NCI-H2029 treated with DMSO at 0.1 percent for 48 hours (cell line): Measurements from ENCODE around the gene AK2.
"Not testable (repeated sequence)": the region's sequence is repeated elsewhere in the genome, so short reads cannot be mapped to it uniquely, and the experiment has no call there.

Experiments
- DNase-seq: peaks from one replicate; lab custom pipeline; 2025; lab: John Stamatoyannopoulos, UW

Gene AK2

DNA sequence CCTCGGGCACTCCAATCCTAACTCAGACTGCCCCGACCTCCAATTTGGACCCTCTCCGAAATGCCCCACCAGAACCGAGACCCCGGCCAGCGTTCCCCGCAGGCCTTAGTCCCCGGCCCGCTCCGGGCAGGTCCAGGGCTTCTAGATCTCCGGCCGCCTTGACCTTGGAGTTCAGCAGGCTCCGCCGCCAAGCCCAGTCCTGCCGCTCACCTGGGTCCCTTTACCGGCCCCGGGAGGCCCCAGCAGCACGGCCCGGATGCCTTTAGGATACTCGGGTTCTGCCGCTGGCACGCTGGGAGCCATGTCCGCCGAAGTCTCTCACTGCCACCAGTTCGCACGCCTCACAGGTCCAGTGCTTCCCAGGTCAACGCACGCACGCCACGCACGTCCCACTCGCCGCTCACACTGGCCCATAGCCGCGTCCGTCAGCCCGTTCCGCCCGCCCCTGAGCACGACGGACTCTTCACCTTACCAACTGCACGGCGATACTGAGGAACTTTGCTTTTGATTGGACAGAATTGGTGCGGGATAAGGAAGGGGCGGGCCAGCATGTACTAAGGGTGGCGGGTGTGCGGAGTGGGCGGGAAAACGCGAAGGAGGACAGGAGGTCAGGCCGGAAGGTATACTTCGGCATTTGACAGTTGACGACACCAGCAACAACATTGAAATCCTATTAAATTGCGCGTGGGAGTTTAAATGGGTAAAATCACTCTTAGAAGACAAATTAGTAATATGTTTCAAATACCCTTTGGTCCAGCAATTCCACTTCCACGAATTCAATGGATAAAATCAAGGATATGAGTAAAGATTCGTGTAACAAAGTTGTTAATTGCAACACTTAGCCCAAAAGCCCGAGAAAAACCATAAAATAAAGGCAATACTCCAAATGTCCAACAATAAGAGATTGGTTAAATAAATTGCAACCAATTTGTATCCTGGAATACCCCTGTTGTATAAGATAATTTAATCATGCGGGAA, at the start of gene AK2:
Gene AK2, minus strand, starts transcription at position 358 of the 978 bp plus-strand sequence. Its CDS starts 55 bp downstream, at position 303.
- peak; percentile 97 for DNase-seq

DNA sequence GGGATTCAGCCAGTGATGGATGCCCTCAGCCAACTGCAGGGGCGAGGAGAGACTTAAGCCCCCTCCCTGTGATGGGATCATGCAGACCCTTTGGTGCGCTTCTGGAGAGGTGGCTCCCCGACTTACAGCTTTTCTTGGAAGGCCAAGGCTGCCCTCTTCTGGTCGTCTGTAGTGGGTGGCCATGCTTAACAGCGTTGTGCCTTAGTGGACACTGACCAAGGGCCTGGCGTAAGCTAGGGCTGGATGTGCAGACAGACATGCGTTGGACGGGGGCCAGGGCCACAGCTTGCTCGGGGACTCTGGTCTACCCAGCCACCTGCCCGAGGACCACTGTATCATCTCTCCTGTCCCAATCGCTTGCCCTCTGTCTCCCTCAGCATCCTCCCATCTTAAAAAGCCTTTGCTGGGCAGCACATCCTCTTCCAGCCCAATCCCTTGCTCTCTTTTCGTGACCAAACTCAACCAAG, 49.7 kb upstream of the AK2 start:
- DNase-seq, result no peak

DNA sequence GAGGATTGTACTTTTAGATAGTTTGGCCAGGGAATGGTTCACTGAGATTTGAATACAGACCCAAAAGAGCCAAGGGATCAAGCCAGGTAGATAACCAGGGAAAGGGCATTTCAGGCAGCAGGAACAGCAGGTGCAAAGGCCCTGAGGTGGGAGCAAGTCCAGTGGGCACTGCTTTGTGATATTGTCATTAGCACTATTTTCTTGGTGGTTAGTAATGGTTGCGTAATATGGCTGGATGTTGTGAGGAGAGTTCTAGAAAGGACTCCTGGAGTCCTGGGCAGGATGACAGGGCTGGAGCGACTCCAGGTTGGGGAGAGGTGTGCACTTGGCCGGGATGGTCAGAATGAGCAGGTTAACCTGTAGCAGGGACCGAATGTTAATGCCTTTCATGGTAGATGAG, 48.6 kb upstream of the AK2 start:
- no peak for DNase-seq

DNA sequence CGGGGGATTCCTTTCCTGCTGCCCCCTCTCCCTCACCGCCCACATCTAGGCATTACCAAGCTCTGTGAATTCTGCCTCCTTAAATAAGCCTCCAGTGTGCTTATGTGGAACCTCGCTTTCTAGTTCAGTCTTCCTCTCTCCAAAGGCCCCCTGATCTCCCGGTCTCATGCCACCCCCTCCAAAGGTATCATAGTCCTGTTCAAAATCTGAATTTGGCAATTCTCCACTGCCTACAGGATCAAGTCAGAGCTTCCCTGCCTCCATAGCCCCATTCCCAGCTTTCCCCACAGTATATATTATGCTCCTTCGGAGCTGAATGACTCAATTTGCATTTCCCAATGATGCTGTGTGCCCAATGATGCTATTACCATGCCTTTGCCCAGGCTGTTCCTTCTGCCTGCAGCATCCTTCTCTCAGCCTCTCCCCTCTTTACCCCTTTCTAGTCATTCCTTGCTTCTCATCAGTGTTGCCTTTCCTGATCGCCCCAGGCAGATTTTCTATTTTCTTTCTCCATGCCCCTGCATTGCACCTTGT, 46.0 kb upstream of the AK2 start:
- no peak for DNase-seq

DNA sequence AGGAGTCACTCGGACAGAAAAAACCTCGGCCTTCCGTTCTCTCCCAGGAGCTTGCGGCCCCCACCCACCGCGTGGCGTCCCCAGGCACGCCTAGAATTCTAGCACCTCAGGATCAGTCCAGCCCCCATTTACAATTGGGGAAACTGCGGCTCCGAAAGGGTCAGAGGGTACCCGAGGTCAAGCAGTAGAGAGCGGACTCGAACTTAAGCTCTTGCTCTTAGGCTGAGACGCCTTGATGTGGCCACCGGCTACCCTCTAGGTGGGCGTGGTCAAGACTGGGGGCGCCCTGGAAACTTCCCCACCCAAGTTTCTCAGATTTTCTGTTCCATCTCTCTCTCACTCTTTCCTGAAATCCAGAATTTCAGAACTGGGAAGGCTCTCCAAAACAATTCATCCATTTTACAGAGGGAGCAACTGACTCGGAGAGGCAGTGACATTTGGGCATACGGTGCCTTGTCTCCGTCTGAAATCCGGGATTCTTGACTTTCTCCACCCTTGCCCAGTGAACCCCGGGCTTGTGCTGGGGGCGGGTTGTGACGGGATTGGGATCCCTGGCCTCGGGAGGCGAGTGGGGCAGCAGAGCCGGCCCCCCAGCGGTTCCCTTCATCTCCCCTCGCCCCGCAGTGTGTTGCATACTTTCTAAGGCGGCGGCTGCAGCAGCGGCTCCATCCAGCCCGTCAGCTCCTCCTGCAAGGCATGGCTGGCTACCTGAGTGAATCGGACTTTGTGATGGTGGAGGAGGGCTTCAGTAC, 45.0 kb upstream of the AK2 start:
- no peak for DNase-seq

DNA sequence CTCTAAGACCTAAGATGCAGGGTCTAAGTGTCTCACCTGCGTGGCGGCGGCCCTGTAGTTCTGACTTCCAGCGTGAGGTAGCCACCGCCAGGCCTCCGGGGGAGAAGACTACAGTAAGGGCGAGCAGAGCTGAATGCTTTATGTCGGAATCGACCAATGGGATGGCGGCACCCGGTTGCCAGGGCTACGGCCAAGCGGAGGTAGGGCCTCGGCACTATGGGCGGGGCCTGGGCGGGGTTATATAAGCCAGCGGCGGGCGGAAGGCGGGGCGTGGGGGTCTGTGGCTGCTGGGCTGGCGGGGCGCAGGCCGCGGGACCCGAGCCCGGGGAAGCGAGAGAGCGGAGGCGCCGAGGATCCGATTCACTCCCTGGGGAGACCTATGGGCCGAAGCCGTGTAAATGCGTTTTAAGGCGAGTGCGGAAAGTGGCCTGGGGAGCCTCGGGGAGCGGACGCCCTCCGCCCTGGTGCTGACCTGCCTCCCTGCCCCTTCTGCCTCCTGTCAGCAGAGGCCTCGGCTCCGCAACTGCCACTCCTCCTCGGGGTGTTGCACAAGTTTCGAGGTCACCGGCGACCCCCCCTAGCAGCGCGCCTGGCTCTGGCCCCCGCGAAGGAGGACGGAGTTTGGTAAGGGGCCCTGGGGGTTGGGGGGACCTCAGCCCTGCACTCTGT, 44.3 kb upstream of the AK2 start, which contains the start of gene AZIN2:
Gene AZIN2, plus strand, starts transcription at position 269 of the 669 bp plus-strand sequence. CDS start 1,097 bp downstream, outside the sequence.
- DNase-seq, result peak; percentile 56

DNA sequence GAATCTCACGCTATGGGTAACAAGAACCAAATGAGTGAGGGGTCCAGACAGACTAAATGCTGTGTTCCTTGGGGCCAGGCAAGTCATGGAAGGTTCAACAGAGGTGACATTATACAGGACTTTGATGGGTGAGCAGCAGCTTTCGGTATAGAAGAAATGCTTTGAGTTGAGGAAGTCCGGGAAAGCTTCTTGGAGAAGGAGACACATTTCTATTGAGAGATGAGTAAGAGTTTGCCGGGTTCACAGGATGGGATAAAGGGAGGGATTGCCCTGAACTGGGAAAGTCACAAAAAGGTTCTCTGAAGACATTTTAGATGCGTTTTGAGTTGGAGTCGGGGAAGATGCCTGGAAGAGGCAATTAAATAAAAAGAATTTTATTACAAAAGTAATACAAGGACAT, 43.7 kb upstream of the AK2 start:
- no peak for DNase-seq

DNA sequence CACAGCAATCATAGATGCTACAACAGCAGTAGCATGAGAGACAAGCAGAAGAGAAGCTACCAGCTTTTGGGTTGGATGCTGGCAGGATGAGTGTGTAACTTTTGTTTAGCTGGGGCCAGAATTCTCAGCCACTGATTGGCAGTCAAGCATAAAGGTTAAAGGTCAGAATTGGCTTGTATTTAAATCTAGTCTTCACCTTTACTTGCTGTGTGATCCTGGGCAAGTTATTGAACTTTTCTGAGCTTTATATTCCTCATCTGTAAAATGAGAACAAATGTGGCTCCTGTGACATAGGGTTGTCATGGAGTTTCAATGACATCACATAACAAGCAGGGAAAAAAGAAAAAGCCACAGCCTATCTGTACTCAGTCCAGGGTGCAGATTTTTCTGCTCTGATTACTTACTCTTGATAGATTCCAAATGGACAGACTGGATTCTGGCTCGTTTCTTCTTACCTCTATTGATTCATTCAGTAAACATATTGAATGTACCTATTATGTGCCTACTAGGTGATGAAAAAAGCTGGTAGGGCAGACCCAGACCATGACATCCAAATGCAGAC, 41.4 kb upstream of the AK2 start:
- DNase-seq, result no peak

DNA sequence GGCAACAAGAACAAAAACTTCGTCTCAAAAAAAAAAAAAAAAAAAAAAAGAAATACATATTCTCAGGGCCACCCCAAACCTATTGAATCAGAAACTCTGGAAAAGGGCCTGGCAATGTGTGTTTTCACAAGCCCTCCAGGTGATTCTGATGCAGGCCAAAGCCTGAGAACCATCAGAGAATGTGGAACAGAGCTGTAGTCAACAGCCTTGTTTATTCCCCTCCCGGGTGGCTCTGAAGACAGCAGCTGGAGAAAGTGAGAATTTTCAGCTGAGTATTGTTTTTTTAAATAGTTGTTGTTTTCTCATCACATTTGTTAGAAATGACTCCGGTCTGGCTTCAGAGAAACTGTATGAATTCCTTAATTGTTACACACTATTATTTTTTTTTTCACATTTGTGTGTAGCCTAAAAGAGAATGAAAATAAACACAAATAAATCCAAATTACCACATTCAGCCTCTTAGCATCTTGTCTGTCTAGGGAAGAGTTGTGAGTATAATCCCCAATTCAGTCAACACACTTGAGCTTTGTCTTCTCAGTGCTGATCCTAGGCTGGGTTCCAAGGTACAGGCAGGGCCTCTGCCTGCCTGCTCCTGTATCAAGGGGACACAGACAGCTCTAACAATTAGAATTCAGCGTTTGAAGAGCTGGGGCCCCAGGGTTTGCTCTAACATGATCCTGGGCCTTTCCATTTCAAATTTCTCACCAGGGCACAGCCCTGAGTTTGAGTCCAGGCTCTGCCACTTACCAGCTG, 37.7 kb upstream of the AK2 start:
- no peak for DNase-seq

DNA sequence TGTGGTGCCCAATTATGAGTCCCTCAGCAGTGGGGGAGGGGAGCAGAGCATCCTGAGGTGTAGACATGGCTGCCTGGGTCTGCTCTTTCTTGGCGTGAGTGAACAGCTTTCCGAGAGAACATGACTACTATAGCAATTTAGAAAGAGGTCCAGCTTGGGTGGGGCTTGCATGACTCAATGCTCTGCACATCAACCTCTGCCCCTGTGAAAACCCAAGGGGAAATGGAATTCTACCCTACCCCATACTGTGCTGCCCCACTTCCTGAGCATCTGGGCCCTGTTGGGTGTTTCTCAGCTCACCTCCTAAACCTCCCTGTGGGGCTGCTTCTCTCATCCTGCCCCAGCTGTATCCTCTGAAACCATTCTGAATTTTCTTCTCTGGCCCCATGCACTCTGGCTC, 36.0 kb upstream of the AK2 start:
- no peak for DNase-seq

DNA sequence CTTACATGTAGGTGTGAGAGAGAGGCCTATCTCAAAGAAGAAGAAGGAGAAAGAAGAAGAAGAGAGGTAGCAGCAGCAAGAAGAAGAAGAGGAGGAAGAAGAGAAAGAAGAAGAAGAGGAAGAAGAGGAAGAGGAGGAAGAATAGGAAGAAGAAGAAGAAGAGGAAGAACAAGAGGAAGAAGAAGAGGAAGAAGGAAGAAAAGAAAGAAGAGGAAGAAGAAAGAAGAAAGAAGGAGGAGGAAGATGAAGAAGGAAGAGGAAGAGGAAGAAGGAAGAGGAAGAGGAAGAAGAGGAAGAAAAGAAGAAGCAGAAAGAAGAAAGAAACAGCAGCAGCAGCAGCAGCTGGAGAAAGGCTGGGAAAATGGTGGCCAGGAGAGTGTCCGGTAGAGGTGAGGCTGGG, 33.9 kb upstream of the AK2 start:
- no peak for DNase-seq

DNA sequence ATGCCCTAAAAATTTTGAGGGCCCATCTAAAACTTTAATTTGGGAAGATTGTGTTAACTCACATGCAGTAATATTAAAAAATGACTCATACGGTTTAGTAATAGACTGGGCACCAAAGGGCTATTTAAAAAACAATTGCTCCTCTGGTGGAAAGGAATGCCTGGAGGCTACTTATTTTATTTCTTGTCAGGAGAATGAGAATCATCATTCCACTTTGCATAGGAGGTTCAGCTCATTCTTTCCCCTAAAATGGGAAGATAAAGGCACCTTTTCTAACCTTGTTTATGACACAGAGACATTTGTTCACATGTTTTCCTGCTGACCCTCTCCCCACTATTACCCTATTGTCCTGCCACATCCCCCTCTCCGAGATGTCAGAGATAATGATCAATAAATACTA, 31.4 kb upstream of the AK2 start:
- DNase-seq, result not testable (repeated sequence)

DNA sequence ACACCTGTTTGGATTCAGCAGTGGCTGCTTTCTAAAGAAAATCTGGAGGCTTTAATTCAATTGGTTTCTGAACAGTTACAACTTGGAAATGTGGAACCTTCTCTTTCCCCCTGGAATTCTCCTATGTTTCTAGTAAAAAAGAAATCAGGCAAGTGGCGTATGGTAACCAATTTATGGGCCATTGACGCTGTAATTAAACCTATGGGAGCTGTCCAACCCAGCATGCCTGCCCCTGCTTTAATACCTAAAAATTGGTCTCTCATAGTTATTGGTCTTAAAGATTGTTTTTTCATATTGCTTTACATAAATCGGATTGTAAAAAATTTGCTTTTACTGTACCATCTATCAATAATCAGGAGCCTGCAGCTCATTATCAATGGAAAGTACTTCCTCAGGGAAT, 29.8 kb upstream of the AK2 start:
- DNase-seq, result not testable (repeated sequence)

DNA sequence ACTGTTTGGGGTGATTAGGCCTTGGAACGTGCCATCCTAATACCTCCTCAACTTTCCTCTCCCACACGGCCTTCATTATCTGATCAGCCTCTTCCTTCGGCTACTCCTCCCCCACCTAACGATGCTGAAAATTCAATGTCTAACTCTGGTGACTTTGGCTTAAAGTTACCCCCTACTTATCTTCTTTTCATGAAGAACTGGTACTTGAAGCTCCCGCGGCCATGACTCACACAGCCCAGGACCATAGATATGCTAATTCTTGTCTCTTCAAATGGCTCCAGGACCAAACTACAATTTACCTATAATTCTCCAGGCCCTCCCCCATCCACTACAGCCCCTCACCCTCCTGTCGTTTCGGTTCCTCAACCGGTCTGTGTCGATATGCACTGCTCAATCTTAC, 28.6 kb upstream of the AK2 start:
- DNase-seq, result no peak

DNA sequence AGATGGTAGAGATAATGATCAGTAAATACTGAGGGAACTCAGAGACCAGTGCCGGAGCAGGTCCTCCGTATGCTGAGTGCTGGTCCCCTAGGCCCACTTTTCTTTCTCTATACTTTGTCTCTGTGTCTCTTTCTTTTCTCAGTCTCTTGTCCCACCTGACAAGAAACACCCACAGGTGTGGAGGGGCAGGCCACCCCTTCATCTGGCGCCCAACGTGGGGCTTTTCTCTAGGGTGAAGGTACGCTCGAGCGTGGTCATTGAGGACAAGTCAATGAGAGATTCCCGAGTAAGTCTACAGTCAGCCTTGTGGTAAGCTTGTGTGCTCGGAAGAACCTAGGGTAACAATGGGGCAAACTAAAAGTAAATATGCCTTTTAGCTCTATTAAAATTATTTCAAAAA, 27.6 kb upstream of the AK2 start:
- DNase-seq, result not testable (repeated sequence)

DNA sequence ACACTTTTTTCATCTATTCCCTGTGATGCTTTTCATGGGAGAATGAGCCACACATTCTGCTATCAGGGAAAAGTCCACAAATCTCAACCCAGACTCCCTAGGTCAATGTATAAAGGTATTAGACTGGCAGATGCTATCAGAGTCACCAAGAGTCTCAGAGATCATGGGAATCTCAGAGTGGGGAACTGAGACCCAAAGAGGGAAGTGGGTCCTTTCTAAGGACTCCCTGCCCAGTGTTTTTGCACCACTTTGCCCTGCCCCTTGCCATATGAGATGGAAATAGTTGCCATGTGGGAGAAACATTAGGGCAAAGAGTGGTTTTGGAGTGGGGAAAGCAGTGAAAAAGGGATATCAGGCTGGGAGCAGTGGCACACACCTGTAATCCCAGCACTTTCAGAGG, 25.2 kb upstream of the AK2 start:
- no peak for DNase-seq

DNA sequence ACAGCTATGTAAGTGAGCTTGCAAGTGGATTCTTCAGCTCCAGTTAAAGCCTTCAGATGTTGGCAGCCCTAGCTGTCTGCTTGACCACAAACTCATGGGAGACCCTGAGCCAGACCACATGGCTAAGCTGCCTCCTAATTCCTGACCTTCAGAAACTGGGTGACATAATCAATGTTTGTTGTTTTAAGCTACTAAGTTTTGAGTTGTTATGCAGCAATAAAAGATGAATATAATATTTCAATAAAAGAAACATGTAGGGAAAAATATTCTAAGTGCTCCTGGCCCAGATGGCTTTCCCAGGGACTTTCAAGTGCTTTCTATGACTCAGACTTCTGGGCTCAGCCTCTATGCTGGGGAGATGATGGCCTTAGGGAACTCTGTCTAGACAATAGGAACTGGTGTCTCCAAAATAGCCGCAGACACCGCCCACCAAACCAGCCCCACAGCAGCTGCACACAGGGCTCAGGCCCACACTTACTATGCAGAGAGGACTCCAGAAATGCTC, 23.9 kb upstream of the AK2 start:
- no peak for DNase-seq

DNA sequence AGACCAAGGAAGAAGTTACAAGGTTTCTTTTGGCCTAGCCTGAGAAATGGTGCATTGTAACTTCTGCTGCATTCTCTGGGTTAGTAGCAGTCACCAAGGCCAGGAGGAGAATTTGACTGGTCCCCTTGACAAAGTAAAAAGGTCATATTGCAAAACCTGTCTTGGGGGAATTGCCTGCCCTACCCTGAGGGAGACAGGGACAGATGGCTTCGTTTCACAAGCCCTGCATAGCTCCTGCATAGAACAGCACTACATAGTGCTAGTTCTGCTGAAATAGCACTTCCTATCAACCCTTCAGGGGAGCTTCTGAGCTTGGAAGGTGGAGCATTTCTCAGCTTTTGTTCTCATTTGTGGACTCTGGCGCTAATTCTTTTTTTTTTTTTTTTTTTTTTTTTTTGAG, 20.4 kb upstream of the AK2 start:
- no peak for DNase-seq

DNA sequence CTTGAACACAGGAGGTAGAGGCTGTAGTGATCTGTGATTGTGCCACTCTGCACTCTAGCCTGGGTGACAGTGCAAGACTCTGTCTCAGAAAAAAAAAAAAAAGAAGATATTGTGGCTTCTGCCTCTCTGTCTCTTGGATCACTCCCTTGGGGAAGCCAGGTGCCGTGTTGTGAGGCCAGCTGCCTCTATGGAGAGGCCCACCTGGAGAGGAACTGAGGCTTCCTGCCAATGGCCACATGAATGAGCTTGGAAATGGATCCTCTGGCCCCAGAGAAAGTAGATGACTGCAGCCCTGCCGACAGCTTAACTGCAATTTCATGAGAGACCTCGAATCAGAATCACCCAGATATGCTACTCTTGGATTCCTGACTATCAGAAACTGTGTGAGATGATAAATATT, 19.7 kb upstream of the AK2 start:
- DNase-seq, result no peak

DNA sequence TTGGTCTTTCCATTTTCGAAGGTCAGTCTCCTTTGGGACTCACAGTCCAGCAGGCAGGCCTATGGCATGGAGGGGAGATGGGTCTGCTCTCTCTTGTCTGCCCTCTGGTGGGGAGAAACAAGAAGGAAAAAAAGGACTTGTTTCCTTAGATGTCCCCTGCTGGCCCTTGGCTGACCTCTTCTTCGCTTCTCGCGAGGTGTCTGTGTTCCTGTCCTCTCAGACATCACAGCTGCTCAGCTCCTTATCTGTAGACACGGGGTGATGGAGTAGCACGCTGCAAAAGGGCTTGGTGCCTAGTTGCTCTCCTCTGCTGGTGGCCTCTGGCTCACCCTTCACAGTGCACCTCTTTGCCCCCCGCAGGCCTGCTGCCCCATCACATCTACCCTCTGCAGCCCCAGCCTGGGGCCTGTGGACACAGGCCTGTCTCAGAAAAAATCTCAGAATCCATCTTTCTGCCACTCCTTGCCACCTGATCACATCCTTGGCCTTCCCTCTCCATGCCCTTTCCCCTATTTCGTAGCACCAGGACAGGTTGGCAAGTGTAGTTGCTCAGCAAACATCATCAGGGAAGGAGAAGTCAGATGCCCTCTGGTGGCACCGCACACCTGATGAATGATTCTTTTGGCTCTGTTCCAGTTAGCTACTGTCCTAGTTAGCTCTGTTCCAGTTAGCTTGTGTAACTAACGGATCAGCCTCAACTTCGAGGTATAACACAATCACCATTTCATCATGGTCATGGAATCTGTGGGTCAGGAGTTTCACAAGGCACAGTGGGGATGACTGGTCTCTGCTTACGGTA, 18.7 kb upstream of the AK2 start:
- DNase-seq, result peak; percentile 63
